Neural crest cell (in vitro differentiated cells): ENCODE data around the gene DVL2. TPM values are rescaled to one million over a fixed set of nuclear protein-coding genes. Genes with fewer than 3 reads are reported as not detected.

ENCODE experiments used
- DNase-seq: peaks from one replicate; pipeline ENCODE4 v3.0.0; 2021; ENCODE audit warnings: low read depth, mixed read lengths, low spot score
- H3K27ac Mint-ChIP-seq: one replicate; pipeline ENCODE4 v1.8.0; 2021; ENCODE audit warnings: mild to moderate bottlenecking, mixed read lengths; ENCODE audit not compliant: unreplicated experiment
- H3K27me3 Mint-ChIP-seq: 2 replicates; pipeline ENCODE4 v1.8.0; 2021; ENCODE audit warnings: low read depth, mild to moderate bottlenecking, mixed read lengths
- H3K36me3 Mint-ChIP-seq: 2 replicates; pipeline ENCODE4 v1.8.0; 2021; ENCODE audit warnings: low read depth, mild to moderate bottlenecking, mixed read lengths
- H3K4me1 Mint-ChIP-seq: 2 replicates; pipeline ENCODE4 v1.8.0; 2021; ENCODE audit warnings: mixed read lengths
- H3K4me3 Mint-ChIP-seq: one replicate; pipeline ENCODE4 v1.8.0; 2021; ENCODE audit warnings: mild to moderate bottlenecking, mixed read lengths
- H3K9me3 Mint-ChIP-seq: 2 replicates; pipeline ENCODE4 v1.8.0; 2021; ENCODE audit warnings: mixed read lengths
- CTCF ChIP-seq: fragments of 200-600 bp; sonication (generic); conservative IDR thresholded peaks from 2 replicates; pipeline ENCODE4 v1.5.0; 2021; ENCODE audit warnings: antibody characterized with exemption, mild to moderate bottlenecking
- microRNA-seq: library from miRNA; unstranded; fragments of <30 nt; microRNA quantifications from one replicate; pipeline ENCODE4, GENCODE V29; 2020
- total RNA-seq: library from RNA; stranded (reverse); gene quantifications from 2 replicates; pipeline ENCODE4 v1.2.1, GENCODE V29; 2021

DVL2 gene
- total RNA-seq, 1 donor from 2014 or later = 140 TPM

- no peak for TF ChIP-seq CTCF
- Mint-ChIP-seq H3K27me3 (peaks cover 4% of the 10 kb centered on the region), H3K36me3 (no peaks in the 10 kb centered on the region), H3K27ac (no peak overlapping the region), H3K4me1 (no peaks in the 10 kb centered on the region), H3K4me3 (no peak overlapping the region), H3K9me3 (no peaks in the 10 kb centered on the region)
- no peak for DNase-seq
Observed at GRCh38 chr17:7177954-7178477, 56.3 kb downstream of the DVL2 start.

- Mint-ChIP-seq H3K4me1 (no peaks in the 10 kb centered on the region), H3K27me3 (peaks cover 4% of the 10 kb centered on the region), H3K4me3 (no peak overlapping the region), H3K36me3 (no peaks in the 10 kb centered on the region), H3K27ac (no peak overlapping the region), H3K9me3 (no peaks in the 10 kb centered on the region)
- TF ChIP-seq CTCF = peak; percentile 92
- DNase-seq = peak; percentile 86
Observed at GRCh38 chr17:7177191-7177953, 56.9 kb downstream of the DVL2 start.

- Mint-ChIP-seq H3K4me3 (no peak overlapping the region), H3K27ac (no peak overlapping the region), H3K4me1 (no peaks in the 10 kb centered on the region), H3K27me3 (peaks cover 4% of the 10 kb centered on the region), H3K36me3 (no peaks in the 10 kb centered on the region), H3K9me3 (no peaks in the 10 kb centered on the region)
- no peak for DNase-seq
- TF ChIP-seq CTCF = no peak
Observed at GRCh38 chr17:7176841-7177190, 57.5 kb downstream of the DVL2 start.

- no peak for TF ChIP-seq CTCF
- no peaks in the 10 kb centered on the region for H3K4me1 Mint-ChIP-seq
- H3K9me3 Mint-ChIP-seq = no peaks in the 10 kb centered on the region
- peaks cover 4% of the 10 kb centered on the region for H3K27me3 Mint-ChIP-seq
- no peaks in the 10 kb centered on the region for H3K36me3 Mint-ChIP-seq
- DNase-seq = no peak
- H3K27ac Mint-ChIP-seq = no peak overlapping the region
- H3K4me3 Mint-ChIP-seq = no peak overlapping the region
Observed at GRCh38 chr17:7176107-7176840, 58.0 kb downstream of the DVL2 start.

Small RNAs within 50 kb of the gene (microRNA-seq; reads per million reads assigned to microRNA genes)
- 13,023 reads per million, percentile 95 among the genes with 10 or more reads in this experiment for gene MIR324

Other genes starting within 250 kb of the DVL2 start
- gene ALOX12, start 238.5 kb downstream of the DVL2 start, total RNA-seq = 0.16 TPM in 1 of 2 replicates, not detected in the other
- 143 and 157 TPM in 2 replicates for gene RNASEK, start 221.9 kb downstream of the DVL2 start, total RNA-seq
- 0.41 and 0.42 TPM in 2 replicates for gene BCL6B, start 211.5 kb downstream of the DVL2 start, total RNA-seq
- gene SLC16A13, start 198.5 kb downstream of the DVL2 start, total RNA-seq = 11.1 and 12.2 TPM in 2 replicates
- gene SLC16A11, start 190.4 kb downstream of the DVL2 start, total RNA-seq = not detected in 2 replicates
- not detected in 2 replicates for gene CLEC10A, start 154.3 kb downstream of the DVL2 start, total RNA-seq
- not detected in 2 replicates for gene ASGR2, start 119.7 kb downstream of the DVL2 start, total RNA-seq
- gene ASGR1, start 55.1 kb downstream of the DVL2 start, total RNA-seq = 9.6 and 11.2 TPM in 2 replicates
- gene DLG4, start 14.7 kb downstream of the DVL2 start, total RNA-seq = 49.4 and 51.4 TPM in 2 replicates
- gene ACADVL, start 14.6 kb downstream of the DVL2 start, total RNA-seq = 215 and 220 TPM in 2 replicates
- gene PHF23, start 4.9 kb upstream of the DVL2 start, total RNA-seq = 72.7 and 75.2 TPM in 2 replicates
- 470 and 479 TPM in 2 replicates for gene GABARAP, start 7.9 kb upstream of the DVL2 start, total RNA-seq
- 179 and 182 TPM in 2 replicates for gene CTDNEP1, start 17.2 kb upstream of the DVL2 start, total RNA-seq
- 74.4 and 77.4 TPM in 2 replicates for gene ELP5, start 17.7 kb upstream of the DVL2 start, total RNA-seq
- gene CLDN7, start 28.0 kb upstream of the DVL2 start, total RNA-seq = not detected in 2 replicates
- 5.8 and 6.1 TPM in 2 replicates for gene SLC2A4, start 47.2 kb upstream of the DVL2 start, total RNA-seq
- gene YBX2, start 60.1 kb upstream of the DVL2 start, total RNA-seq = 0.54 and 0.96 TPM in 2 replicates
- 725 and 743 TPM in 2 replicates for gene EIF5A, start 73.1 kb upstream of the DVL2 start, total RNA-seq
- gene GPS2, start 80.8 kb upstream of the DVL2 start, total RNA-seq = 84.2 and 89.9 TPM in 2 replicates
- gene NEURL4, start 94.8 kb upstream of the DVL2 start, total RNA-seq = 65.6 and 69.5 TPM in 2 replicates
- gene ACAP1, start 102.0 kb upstream of the DVL2 start, total RNA-seq = 1.2 and 1.3 TPM in 2 replicates
- 7.9 and 8.0 TPM in 2 replicates for gene KCTD11, start 117.6 kb upstream of the DVL2 start, total RNA-seq
- gene TMEM95, start 120.6 kb upstream of the DVL2 start, total RNA-seq = not detected in 2 replicates
- gene TNK1, start 146.6 kb upstream of the DVL2 start, total RNA-seq = 0.21 and 0.43 TPM in 2 replicates
- gene PLSCR3, start 160.0 kb upstream of the DVL2 start, total RNA-seq = 21.9 and 25.7 TPM in 2 replicates
- 71.5 and 71.6 TPM in 2 replicates for gene TMEM256, start 169.6 kb upstream of the DVL2 start, total RNA-seq
- 104 and 106 TPM in 2 replicates for gene NLGN2, start 173.3 kb upstream of the DVL2 start, total RNA-seq
- 0.26 and 0.93 TPM in 2 replicates for gene SPEM1, start 185.8 kb upstream of the DVL2 start, total RNA-seq
- not detected in 2 replicates for gene SPEM2, start 191.1 kb upstream of the DVL2 start, total RNA-seq
- not detected in 2 replicates for gene SPEM3, start 194.3 kb upstream of the DVL2 start, total RNA-seq
- gene TMEM102, start 200.9 kb upstream of the DVL2 start, total RNA-seq = 1.1 and 1.3 TPM in 2 replicates
- 6.0 and 6.5 TPM in 2 replicates for gene FGF11, start 205.0 kb upstream of the DVL2 start, total RNA-seq
- gene CHRNB1, start 210.5 kb upstream of the DVL2 start, total RNA-seq = 9.7 and 9.9 TPM in 2 replicates
- gene ZBTB4, start 245.1 kb upstream of the DVL2 start, total RNA-seq = 13.6 and 14.3 TPM in 2 replicates
- not detected in 2 replicates for gene SLC35G6, start 246.9 kb upstream of the DVL2 start, total RNA-seq
- 181 and 183 TPM in 2 replicates for gene POLR2A, start 249.8 kb upstream of the DVL2 start, total RNA-seq